ENCODE data around the gene SFTA2. TPM values are rescaled to one million over a fixed set of nuclear protein-coding genes. Genes with fewer than 3 reads are reported as not detected.
A peak's percentile ranks its signal among the peaks of the same experiment; 100 is the strongest.

SFTA2 gene
- total and polyA plus RNA-seq, 9 of the 15 experiments (the other 6 are each of a cell fraction or from before 2014, with no cell fraction given) = not detected

GRCh38 chr6:30955367-30956042 lies 23.5 kb upstream of the SFTA2 start (continued):
- TF ChIP-seq ATF2 (CRISPR knock-in tag; IDR thresholded peaks at IDR 0.05) (no peak), BCOR (IDR thresholded peaks at IDR 0.05) (peak; percentile 56; the same call in 1 of the 2 replicates), KLF1 (tag; IDR thresholded peaks at IDR 0.05) (no peak), VEZF1 (CRISPR knock-in tag; IDR thresholded peaks at IDR 0.05) (peak; percentile 97), CXXC5 (CRISPR knock-in tag; IDR thresholded peaks at IDR 0.05) (peak; percentile 97), FOXJ3 (CRISPR knock-in tag; IDR thresholded peaks at IDR 0.05) (no peak), ZKSCAN1 (IDR thresholded peaks at IDR 0.05; ENCODE audit: low read depth, low read length) (no peak), HES1 (IDR thresholded peaks at IDR 0.05; ENCODE audit: low read depth) (peak; percentile 82), SMAD4 (CRISPR knock-in tag; conservative IDR thresholded peaks at IDR 0.05) (peak; percentile 96), SMARCA4 (IDR thresholded peaks at IDR 0.05) (peak; percentile 42), GTF2E2 (tag; IDR thresholded peaks at IDR 0.05) (0 out of 2 replicates have a peak, but pooled peaks have one; percentile 39), CHD4 (IDR thresholded peaks at IDR 0.05; ENCODE audit: insufficient read depth, insufficient replicate concordance, low read depth, low read length, poor library complexity, severe bottlenecking) (no peak), THRAP3 (IDR thresholded peaks at IDR 0.05; ENCODE audit: borderline replicate concordance) (no peak), KLF16 (IDR thresholded peaks at IDR 0.05) (peak; percentile 50; the same call in 1 of the 2 replicates), HMGN3 (IDR thresholded peaks at IDR 0.05; ENCODE audit: borderline replicate concordance, extremely low read depth, insufficient read length, low read depth, low read length) (peak; percentile 96), CBX1 (IDR thresholded peaks at IDR 0.05; ENCODE audit: low read depth) (no peak), ZMIZ1 (IDR thresholded peaks at IDR 0.05; ENCODE audit: low read depth in 2 of 2, low read length in 2 of 2) (peak in 1 of 2 experiments; percentile 58; a peak in 1 of 4 replicates), NCOA2 (IDR thresholded peaks at IDR 0.05; ENCODE audit: partially characterized antibody in 2 of 2) (no peak), ASH1L (IDR thresholded peaks at IDR 0.05; ENCODE audit: borderline replicate concordance, low read depth, partially characterized antibody) (no peak), TAF9B (IDR thresholded peaks at IDR 0.05; ENCODE audit: partially characterized antibody) (peak; percentile 99), ZFPM2 (CRISPR knock-in tag; IDR thresholded peaks at IDR 0.05) (no peak), MAFG (tag; conservative IDR thresholded peaks at IDR 0.05) (no peak)

Data from K562 (cell line).